Measurements from ENCODE around the gene KRT78. TPM values are rescaled to one million over a fixed set of nuclear protein-coding genes. Genes with fewer than 3 reads are reported as not detected.
A peak's percentile ranks its signal among the peaks of the same experiment; 100 is the strongest.

KRT78 gene
- total and polyA plus RNA-seq, 2 of the 13 experiments (the other 11 are each of a cell fraction or from before 2014, with no cell fraction given) = not detected

GRCh38 chr12:52879394-52880351 is 30.9 kb upstream of the KRT78 start (continued):
- TF ChIP-seq ZNF292 (CRISPR knock-in tag; IDR thresholded peaks at IDR 0.05; ENCODE audit: borderline replicate concordance, low read depth) (peak; percentile 37; the same call in 1 of the 2 replicates), ELF1 (CRISPR knock-in tag; IDR thresholded peaks at IDR 0.05) (no peak), ZNF878 (CRISPR knock-in tag; IDR thresholded peaks at IDR 0.05) (no peak), MED8 (CRISPR knock-in tag; IDR thresholded peaks at IDR 0.05; ENCODE audit: insufficient replicate concordance) (no peak), YY1 (IDR thresholded peaks at IDR 0.05; ENCODE audit: insufficient read depth, insufficient replicate concordance, low read depth, low read length) (peak; percentile 48), ZNF253 (CRISPR knock-in tag; IDR thresholded peaks at IDR 0.05; ENCODE audit: borderline replicate concordance) (no peak), ZNF205 (CRISPR knock-in tag; IDR thresholded peaks at IDR 0.05) (no peak), SP140L (CRISPR knock-in tag; IDR thresholded peaks at IDR 0.05; ENCODE audit: borderline replicate concordance) (no peak), HDAC6 (IDR thresholded peaks at IDR 0.05; ENCODE audit: low read depth, low read length) (no peak), ZNF484 (CRISPR knock-in tag; IDR thresholded peaks at IDR 0.05; ENCODE audit: borderline replicate concordance, low read depth) (no peak), ZNF776 (CRISPR knock-in tag; IDR thresholded peaks at IDR 0.05) (peak; percentile 65; the same call in 1 of the 2 replicates), ZNF770 (CRISPR knock-in tag; IDR thresholded peaks at IDR 0.05) (peak; percentile 65; the same call in 1 of the 2 replicates), ZNF230 (CRISPR knock-in tag; IDR thresholded peaks at IDR 0.05) (no peak), POLR2A (IDR thresholded peaks at IDR 0.05; ENCODE audit: insufficient read depth in 1 of 2, low read depth in 2 of 2, low read length in 2 of 2) (no peak), ZNF460 (CRISPR knock-in tag; IDR thresholded peaks at IDR 0.05; ENCODE audit: borderline replicate concordance) (no peak), CAMTA2 (CRISPR knock-in tag; IDR thresholded peaks at IDR 0.05; ENCODE audit: borderline replicate concordance) (0 out of 2 replicates have a peak, but pooled peaks have one; percentile 51), ZNF296 (CRISPR knock-in tag; conservative IDR thresholded peaks at IDR 0.05) (no peak)
- TF ChIP-seq, protein P1, sequence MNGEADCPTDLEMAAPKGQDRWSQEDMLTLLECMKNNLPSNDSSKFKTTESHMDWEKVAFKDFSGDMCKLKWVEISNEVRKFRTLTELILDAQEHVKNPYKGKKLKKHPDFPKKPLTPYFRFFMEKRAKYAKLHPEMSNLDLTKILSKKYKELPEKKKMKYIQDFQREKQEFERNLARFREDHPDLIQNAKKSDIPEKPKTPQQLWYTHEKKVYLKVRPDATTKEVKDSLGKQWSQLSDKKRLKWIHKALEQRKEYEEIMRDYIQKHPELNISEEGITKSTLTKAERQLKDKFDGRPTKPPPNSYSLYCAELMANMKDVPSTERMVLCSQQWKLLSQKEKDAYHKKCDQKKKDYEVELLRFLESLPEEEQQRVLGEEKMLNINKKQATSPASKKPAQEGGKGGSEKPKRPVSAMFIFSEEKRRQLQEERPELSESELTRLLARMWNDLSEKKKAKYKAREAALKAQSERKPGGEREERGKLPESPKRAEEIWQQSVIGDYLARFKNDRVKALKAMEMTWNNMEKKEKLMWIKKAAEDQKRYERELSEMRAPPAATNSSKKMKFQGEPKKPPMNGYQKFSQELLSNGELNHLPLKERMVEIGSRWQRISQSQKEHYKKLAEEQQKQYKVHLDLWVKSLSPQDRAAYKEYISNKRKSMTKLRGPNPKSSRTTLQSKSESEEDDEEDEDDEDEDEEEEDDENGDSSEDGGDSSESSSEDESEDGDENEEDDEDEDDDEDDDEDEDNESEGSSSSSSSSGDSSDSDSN (CRISPR knock-in tag; IDR thresholded peaks at IDR 0.05) = peak; percentile 74
- TF ChIP-seq, protein P2, sequence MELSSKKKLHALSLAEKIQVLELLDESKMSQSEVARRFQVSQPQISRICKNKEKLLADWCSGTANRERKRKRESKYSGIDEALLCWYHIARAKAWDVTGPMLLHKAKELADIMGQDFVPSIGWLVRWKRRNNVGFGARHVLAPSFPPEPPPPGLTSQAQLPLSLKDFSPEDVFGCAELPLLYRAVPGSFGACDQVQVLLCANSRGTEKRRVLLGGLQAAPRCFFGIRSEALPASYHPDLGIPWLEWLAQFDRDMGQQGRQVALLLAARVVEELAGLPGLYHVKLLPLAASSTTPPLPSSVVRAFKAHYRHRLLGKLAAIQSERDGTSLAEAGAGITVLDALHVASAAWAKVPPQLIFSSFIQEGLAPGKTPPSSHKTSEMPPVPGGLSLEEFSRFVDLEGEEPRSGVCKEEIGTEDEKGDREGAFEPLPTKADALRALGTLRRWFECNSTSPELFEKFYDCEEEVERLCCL (CRISPR knock-in tag; IDR thresholded peaks at IDR 0.05; ENCODE audit: borderline replicate concordance) = no peak
- TF ChIP-seq, protein P3, sequence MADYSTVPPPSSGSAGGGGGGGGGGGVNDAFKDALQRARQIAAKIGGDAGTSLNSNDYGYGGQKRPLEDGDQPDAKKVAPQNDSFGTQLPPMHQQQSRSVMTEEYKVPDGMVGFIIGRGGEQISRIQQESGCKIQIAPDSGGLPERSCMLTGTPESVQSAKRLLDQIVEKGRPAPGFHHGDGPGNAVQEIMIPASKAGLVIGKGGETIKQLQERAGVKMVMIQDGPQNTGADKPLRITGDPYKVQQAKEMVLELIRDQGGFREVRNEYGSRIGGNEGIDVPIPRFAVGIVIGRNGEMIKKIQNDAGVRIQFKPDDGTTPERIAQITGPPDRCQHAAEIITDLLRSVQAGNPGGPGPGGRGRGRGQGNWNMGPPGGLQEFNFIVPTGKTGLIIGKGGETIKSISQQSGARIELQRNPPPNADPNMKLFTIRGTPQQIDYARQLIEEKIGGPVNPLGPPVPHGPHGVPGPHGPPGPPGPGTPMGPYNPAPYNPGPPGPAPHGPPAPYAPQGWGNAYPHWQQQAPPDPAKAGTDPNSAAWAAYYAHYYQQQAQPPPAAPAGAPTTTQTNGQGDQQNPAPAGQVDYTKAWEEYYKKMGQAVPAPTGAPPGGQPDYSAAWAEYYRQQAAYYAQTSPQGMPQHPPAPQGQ (CRISPR knock-in tag; IDR thresholded peaks at IDR 0.05; ENCODE audit: borderline replicate concordance) = no peak
